Right lobe of liver (tissue), 6 donors: ENCODE results near the gene CFAP57. TPM values are rescaled to one million over a fixed set of nuclear protein-coding genes. Genes with fewer than 3 reads are reported as not detected.

ENCODE experiments used
- ATAC-seq, 4 donors: fragments of 200-7000 bp; cut with Tn5 transposase; one replicate each; pipeline ENCODE4 v1.9.1; 2020; ENCODE audit warnings: mild to moderate bottlenecking in 4 of 4, moderate library complexity in 4 of 4
- DNase-seq, 3 donors: peaks; one replicate each; pipeline ENCODE4 v3.0.0-alpha.2; 2020
- H3K27ac ChIP-seq, 3 donors: fragments of 200-600 bp; one replicate each; pipeline ENCODE4 v1.8.0; 2022
- H3K27me3 ChIP-seq, 2 donors: fragments of 200-600 bp; one replicate each; pipeline ENCODE4 v1.8.0; 2022
- H3K36me3 ChIP-seq, 4 donors: fragments of 200-600 bp; sonication (generic) in 1 of 4; one replicate each; pipeline versions ENCODE4 v1.5.1 to v1.8.0; 2017 to 2022; ENCODE audit warnings: control low read depth in 1 of 4
- H3K4me1 ChIP-seq, 4 donors: fragments of 200-600 bp; sonication (generic) in 1 of 4; one replicate each; pipeline versions ENCODE4 v1.5.1 to v1.8.0; 2017 to 2022; ENCODE audit warnings: control low read depth in 1 of 4
- H3K4me3 ChIP-seq, 3 donors: fragments of 200-600 bp; one replicate each; pipeline ENCODE4 v1.8.0; 2022
- H3K9me3 ChIP-seq, 4 donors: fragments of 200-600 bp; sonication (generic) in 1 of 4; one replicate each; pipeline versions ENCODE4 v1.5.1 to v1.8.0; 2017 to 2022; ENCODE audit warnings: control low read depth in 1 of 4
- POLR2A ChIP-seq: fragments of 450-650 bp; IDR thresholded peaks from one replicate; pipeline ENCODE4 v1.6.1; 2017; ENCODE audit warnings: antibody characterized with exemption, mild to moderate bottlenecking
- WGBS: methylation state at CpG from one replicate; pipeline ENCODE4 v1.1.6; 2018; ENCODE audit warnings: low coverage, low lambda C conversion rate; ENCODE audit not compliant: insufficient coverage; ENCODE audit errors: missing lambda C conversion rate; 5-methylcytosine and 5-hydroxymethylcytosine counted together
- intact Hi-C, 2 donors: fragments of 100-400 bp; cut with DNase I; formaldehyde crosslinking; loops; one replicate each; pipeline versions ENCODE4 v1.11.2 to v1.14.1; 2022
- total RNA-seq, 6 experiments: library from RNA; depleted of rRNA in 2 of 6; stranded (reverse); fragments of >200 nt in 2 of 6; fragmentation: NEBNext Ultra II Directional in 3 of 6; extraction: Animal tissue kit (Norgen Biotek cat#: 25700) in 3 of 6; gene quantifications; one replicate each; pipeline versions ENCODE4 v1.1.0 to v1.2.4, GENCODE V29; 2016 to 2023
- TF ChIP-seq, protein P1 (sequence below), 4 donors: fragments of 200-600 bp in 3 of 4; fragments of 450-650 bp in 1 of 4; IDR thresholded peaks; one replicate each; pipeline versions ENCODE4 v1.5.1 to v1.8.0; 2016 to 2022; ENCODE audit warnings: antibody characterized with exemption in 4 of 4, mild to moderate bottlenecking in 2 of 4
- donor health status: DM: no; HTN: yes; CAD: no.
- donor health status: DM: no; HTN: no; CAD: no.
- donor health status: DM: no; HTN: no; CAD: no.
- donor health status: DM: no; HTN: yes; CAD: no.
- donor health status: DM: no; HTN: yes; CAD: no.

Gene CFAP57
- total RNA-seq, 6 experiments from 2014 or later, result not detected

DNA sequence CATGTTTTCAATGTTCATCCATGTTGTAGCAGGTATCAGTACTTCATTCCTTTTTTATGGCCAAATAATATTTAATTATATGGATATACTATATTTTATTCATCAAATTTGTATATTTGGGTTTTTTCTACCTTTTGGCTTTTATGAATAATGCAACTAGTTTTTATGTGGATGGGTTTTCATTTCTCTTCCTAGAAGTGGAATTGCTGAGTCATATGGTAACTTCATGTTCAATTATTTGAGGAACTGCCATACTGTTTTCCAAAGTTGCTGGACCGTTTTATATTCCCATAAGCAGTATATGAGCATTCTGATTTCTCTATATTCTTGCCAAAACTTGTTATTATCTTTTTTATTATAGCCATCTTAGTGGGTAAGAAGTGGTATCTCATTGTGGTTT lies 16.0 kb downstream of the CFAP57 start:
- Histone ChIP-seq H3K9me3 (no peaks in the 10 kb centered on the region), H3K4me1 (no peaks in the 10 kb centered on the region), H3K36me3 (no peaks in the 10 kb centered on the region), H3K4me3 (no peak overlapping the region), H3K27ac (no peak overlapping the region), H3K27me3 (no peaks in the 10 kb centered on the region)
- TF ChIP-seq, protein P1, sequence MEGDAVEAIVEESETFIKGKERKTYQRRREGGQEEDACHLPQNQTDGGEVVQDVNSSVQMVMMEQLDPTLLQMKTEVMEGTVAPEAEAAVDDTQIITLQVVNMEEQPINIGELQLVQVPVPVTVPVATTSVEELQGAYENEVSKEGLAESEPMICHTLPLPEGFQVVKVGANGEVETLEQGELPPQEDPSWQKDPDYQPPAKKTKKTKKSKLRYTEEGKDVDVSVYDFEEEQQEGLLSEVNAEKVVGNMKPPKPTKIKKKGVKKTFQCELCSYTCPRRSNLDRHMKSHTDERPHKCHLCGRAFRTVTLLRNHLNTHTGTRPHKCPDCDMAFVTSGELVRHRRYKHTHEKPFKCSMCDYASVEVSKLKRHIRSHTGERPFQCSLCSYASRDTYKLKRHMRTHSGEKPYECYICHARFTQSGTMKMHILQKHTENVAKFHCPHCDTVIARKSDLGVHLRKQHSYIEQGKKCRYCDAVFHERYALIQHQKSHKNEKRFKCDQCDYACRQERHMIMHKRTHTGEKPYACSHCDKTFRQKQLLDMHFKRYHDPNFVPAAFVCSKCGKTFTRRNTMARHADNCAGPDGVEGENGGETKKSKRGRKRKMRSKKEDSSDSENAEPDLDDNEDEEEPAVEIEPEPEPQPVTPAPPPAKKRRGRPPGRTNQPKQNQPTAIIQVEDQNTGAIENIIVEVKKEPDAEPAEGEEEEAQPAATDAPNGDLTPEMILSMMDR (IDR thresholded peaks at IDR 0.05), result no peak
- no peak for TF ChIP-seq POLR2A
- 71% methylated on average over 1 of the region's 1 CpG for WGBS
- DNase-seq (no peak), ATAC-seq (no peak)
- intact Hi-C loops, result no loop called here

DNA sequence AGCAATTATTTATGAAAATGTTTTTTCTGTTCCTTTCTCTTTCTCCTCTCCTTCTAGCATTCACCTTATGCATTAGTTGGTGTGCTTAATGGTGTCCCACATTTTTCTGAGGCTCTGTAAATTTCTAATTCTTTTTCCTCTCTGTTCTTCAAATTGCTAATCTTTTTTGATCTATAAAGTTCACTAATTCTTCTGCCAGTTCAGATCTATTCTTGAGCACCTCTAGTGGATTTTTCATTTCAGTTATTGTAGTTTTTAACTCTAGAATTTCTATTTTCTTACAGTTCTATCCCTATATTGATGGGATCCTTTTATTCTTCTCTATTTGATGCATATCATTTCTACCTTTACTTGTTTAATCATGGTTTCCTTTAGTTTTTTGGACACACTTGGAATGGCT lies 22.4 kb downstream of the CFAP57 start:
- Histone ChIP-seq H3K27ac (no peak overlapping the region), H3K27me3 (no peaks in the 10 kb centered on the region), H3K4me1 (no peaks in the 10 kb centered on the region), H3K4me3 (no peak overlapping the region), H3K9me3 (peaks cover 0 to 3% (median 0%) of the 10 kb centered on the region in 4 donors), H3K36me3 (peaks cover 0 to 9% (median 0%) of the 10 kb centered on the region in 4 donors)
- TF ChIP-seq POLR2A, result no peak
- TF ChIP-seq, protein P1 (IDR thresholded peaks at IDR 0.05), result no peak
- DNase-seq (no peak), ATAC-seq (no peak)
- intact Hi-C loops, result no loop called here

DNA sequence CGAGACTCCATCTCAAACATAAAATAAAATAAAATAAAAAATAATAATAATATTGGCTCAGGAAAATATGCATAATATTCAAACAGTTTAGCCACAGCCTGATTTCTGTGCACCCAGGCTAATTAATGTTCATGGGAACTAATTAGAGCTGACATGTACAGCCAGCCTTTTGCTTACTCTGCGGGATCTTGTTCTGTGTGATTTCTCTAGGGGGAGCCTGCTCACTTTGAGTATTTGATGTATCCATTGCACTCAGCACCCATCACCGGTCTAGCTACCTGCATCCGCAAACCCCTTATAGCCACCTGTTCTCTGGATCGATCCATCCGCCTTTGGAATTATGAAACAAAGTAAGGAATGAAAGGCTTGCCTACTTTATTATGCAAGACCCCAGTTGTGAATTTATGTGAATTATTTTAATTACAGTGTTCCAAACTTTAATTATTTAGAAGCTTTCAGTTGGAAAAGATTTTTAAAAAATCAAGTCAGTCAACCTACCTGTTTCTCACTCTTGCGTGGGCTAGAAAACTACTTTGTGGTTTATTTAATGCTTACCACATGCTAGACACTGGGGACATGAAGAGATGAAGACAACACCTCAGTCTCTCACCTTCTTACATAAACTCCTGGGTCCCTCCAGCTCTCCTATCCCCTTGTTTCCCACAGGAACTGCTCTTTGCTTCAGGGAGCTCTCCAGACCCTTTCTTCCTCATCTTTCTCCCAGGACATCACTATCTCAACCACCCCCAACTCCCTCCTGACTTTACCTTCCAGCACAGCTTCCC lies 25.4 kb downstream of the CFAP57 start:
- intact Hi-C loops, result no loop called here
- H3K36me3 ChIP-seq, result peaks cover 0 to 9% (median 0%) of the 10 kb centered on the region in 4 donors

DNA sequence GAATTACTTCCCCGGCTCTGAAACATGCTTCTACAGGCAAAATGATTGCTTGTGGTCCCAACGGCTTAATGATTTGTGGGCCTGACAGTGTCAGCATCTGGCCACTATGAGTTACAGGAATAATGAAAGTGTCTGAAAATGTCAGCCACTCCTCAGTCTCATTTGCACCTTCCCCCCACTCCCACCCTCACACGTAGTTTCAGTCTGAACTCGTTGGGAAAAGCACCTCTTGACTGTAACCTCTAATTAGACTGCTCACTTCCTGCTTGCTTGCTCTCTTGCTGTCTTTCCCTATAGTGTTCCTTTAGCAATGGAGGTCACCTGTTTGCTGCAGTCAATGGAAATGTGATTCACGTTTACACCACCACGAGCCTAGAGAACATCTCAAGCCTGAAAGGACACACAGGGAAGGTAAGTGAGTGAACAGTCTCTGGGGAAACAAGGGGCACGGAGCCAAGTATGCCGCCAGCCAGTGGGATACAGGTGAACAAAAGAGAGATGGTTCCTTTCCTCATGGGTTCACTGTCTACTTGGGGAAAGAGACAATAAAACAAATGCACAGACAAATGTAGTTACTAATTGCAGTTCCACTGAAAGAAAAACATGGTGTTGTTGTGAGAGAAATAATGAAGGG lies 27.1 kb downstream of the CFAP57 start:
- intact Hi-C loops, result no loop called here
- Histone ChIP-seq H3K4me1 (peaks cover 0 to 12% (median 2%) of the 10 kb centered on the region in 4 donors), H3K27ac (no peak overlapping the region), H3K9me3 (peaks cover 0 to 3% (median 0%) of the 10 kb centered on the region in 4 donors), H3K36me3 (peaks cover 0 to 4% (median 0%) of the 10 kb centered on the region in 4 donors), H3K4me3 (no peak overlapping the region), H3K27me3 (no peaks in the 10 kb centered on the region)
- no peak for TF ChIP-seq POLR2A
- TF ChIP-seq, protein P1 (IDR thresholded peaks at IDR 0.05), result no peak
- ATAC-seq (no peak), DNase-seq (no peak)
- 72% methylated on average over 7 of the region's 8 CpGs for whole genome bisulfite sequencing

More for the DNA sequence above, 25.4 kb downstream of the CFAP57 start:
- DNase-seq (no peak), ATAC-seq (no peak)
- H3K27me3 ChIP-seq, result no peaks in the 10 kb centered on the region
- 89% methylated on average over 5 of the region's 7 CpGs for WGBS
- H3K4me3 ChIP-seq, result no peak overlapping the region
- TF ChIP-seq POLR2A, result no peak
- TF ChIP-seq, protein P1 (IDR thresholded peaks at IDR 0.05), result no peak
- H3K9me3 ChIP-seq, result peaks cover 0 to 3% (median 0%) of the 10 kb centered on the region in 4 donors
- H3K4me1 ChIP-seq, result peaks cover 0 to 12% (median 2%) of the 10 kb centered on the region in 4 donors
- no peak overlapping the region for H3K27ac ChIP-seq
